ENCODE measurements around the gene BFSP2. TPM values are rescaled to one million over a fixed set of nuclear protein-coding genes. Genes with fewer than 3 reads are reported as not detected.

BFSP2 gene
- total RNA-seq, 4 donors from 2014 or later: 2.6 TPM; not detected in 3

- no peak for DNase-seq (ENCODE audit: low spot score in 2 of 2)
These were observed 18.3 kb upstream of the BFSP2 start for GRCh38 chr3:133381346-133382109.

GRCh38 chr3:133383175-133383574 lies 16.7 kb upstream of the BFSP2 start:
- no peak overlapping the region for H3K4me3 ChIP-seq
- no peaks in the 10 kb centered on the region for H3K36me3 ChIP-seq
- peaks cover 0 to 7% (median 0%) of the 10 kb centered on the region in 4 donors for H3K4me1 ChIP-seq
- DNase-seq (ENCODE audit: low spot score in 2 of 2): no peak
- no peaks in the 10 kb centered on the region for H3K27me3 ChIP-seq
- H3K9me3 ChIP-seq: no peaks in the 10 kb centered on the region
- H3K27ac ChIP-seq: no peak overlapping the region
- WGBS, 2 donors: 92 to 94% methylated on average over 3 of the region's 3 CpGs
- TF ChIP-seq POLR2A (IDR thresholded peaks at IDR 0.05) (no peak), EP300 (IDR thresholded peaks at IDR 0.05) (no peak)
- TF ChIP-seq, protein P1, sequence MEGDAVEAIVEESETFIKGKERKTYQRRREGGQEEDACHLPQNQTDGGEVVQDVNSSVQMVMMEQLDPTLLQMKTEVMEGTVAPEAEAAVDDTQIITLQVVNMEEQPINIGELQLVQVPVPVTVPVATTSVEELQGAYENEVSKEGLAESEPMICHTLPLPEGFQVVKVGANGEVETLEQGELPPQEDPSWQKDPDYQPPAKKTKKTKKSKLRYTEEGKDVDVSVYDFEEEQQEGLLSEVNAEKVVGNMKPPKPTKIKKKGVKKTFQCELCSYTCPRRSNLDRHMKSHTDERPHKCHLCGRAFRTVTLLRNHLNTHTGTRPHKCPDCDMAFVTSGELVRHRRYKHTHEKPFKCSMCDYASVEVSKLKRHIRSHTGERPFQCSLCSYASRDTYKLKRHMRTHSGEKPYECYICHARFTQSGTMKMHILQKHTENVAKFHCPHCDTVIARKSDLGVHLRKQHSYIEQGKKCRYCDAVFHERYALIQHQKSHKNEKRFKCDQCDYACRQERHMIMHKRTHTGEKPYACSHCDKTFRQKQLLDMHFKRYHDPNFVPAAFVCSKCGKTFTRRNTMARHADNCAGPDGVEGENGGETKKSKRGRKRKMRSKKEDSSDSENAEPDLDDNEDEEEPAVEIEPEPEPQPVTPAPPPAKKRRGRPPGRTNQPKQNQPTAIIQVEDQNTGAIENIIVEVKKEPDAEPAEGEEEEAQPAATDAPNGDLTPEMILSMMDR (IDR thresholded peaks at IDR 0.05): no peak

More at GRCh38 chr3:133381346-133382109, 18.3 kb upstream of the BFSP2 start:
- Histone ChIP-seq H3K27ac (no peak overlapping the region), H3K27me3 (no peaks in the 10 kb centered on the region), H3K4me3 (no peak overlapping the region), H3K4me1 (peaks cover 0 to 7% (median 0%) of the 10 kb centered on the region in 4 donors), H3K36me3 (no peaks in the 10 kb centered on the region), H3K9me3 (no peaks in the 10 kb centered on the region)
- TF ChIP-seq, protein P1 (IDR thresholded peaks at IDR 0.05): no peak
- TF ChIP-seq POLR2A (IDR thresholded peaks at IDR 0.05): no peak
- no peak for TF ChIP-seq EP300 (IDR thresholded peaks at IDR 0.05)
- 62 to 76% methylated on average over 4 of the region's 4 CpGs for WGBS, 2 donors

GRCh38 chr3:133383741-133384140 lies 16.1 kb upstream of the BFSP2 start:
- H3K4me1 ChIP-seq: peaks cover 0 to 7% (median 0%) of the 10 kb centered on the region in 4 donors
- H3K27ac ChIP-seq: no peak overlapping the region
- no peaks in the 10 kb centered on the region for H3K27me3 ChIP-seq
- H3K9me3 ChIP-seq: no peaks in the 10 kb centered on the region
- TF ChIP-seq EP300 (IDR thresholded peaks at IDR 0.05): no peak
- no peak for TF ChIP-seq POLR2A (IDR thresholded peaks at IDR 0.05)
- TF ChIP-seq, protein P1 (IDR thresholded peaks at IDR 0.05): no peak
- 79 to 82% methylated on average over 5 of the region's 5 CpGs for WGBS, 2 donors
- no peaks in the 10 kb centered on the region for H3K36me3 ChIP-seq
- H3K4me3 ChIP-seq: no peak overlapping the region
- no peak for DNase-seq (ENCODE audit: low spot score in 2 of 2)

DNA sequence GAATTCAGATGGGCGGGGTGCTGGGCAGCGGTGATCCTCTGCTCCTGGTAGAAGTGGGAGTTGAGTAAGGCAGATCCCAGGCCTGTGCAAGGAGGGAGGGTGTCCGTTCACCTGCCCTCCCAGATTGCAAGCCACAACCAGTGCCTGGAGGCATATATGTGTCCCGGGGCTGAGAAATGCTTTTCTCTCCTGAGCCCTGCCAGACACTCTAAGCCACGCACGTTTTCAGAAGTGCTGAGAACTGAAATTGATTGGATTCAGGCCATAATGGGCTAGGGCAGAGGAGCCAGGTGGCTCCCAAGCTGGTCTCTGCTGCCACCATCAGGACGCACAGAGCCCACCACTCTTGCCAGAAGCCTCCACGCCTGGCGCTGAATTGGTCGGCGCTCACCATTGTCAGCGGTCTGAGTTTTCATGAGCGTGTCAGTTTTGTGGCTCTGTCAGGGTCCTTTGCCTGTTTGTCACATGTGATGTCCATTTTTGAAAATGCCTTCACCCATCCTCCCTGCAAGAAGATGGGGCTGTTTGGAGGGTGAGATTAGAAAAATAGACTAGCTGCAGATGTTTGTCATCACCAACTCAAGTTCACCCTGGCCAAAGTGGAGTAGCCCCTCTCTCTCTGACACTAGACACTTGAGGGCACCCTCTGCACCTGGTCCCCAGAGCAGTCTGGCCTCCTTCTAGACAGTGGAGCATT lies 15.4 kb upstream of the BFSP2 start:
- WGBS, 2 donors: 18 to 22% methylated on average over 10 to 13 of the region's 13 CpGs
- H3K27ac ChIP-seq: no peak overlapping the region

More for the DNA sequence above, 15.4 kb upstream of the BFSP2 start:
- H3K9me3 ChIP-seq: no peaks in the 10 kb centered on the region
- TF ChIP-seq, protein P1 (IDR thresholded peaks at IDR 0.05): peak; percentile 29 to 74 (median 59)
- TF ChIP-seq EP300 (IDR thresholded peaks at IDR 0.05): no peak
- no peaks in the 10 kb centered on the region for H3K36me3 ChIP-seq
- H3K4me1 ChIP-seq: peaks cover 0 to 7% (median 0%) of the 10 kb centered on the region in 4 donors
- H3K4me3 ChIP-seq: no peak overlapping the region
- no peaks in the 10 kb centered on the region for H3K27me3 ChIP-seq
- DNase-seq (ENCODE audit: low spot score in 2 of 2): peak; percentile 17 to 24

Measured in tibial nerve (tissue), 4 donors.